Retinal pigment epithelial cell (primary cell): ENCODE results near the gene SWT1.

Experiments
- DNase-seq: peaks from one replicate; pipeline ENCODE4 v3.0.0-alpha.2; 2010; ENCODE audit warnings: low read depth
- H3K4me3 ChIP-seq: 2 replicates; pipeline ENCODE4 v1.5.1; 2011; ENCODE audit warnings: mild to moderate bottlenecking, low read length, control low read depth, moderate library complexity
- CTCF ChIP-seq: conservative IDR thresholded peaks from 2 replicates; pipeline ENCODE4 v1.5.1; 2011; ENCODE audit warnings: low read depth, low read length, control low read depth, inconsistent platforms

The SWT1 gene

GRCh38 chr1:185156854-185157598 lies at the start of gene SWT1, which contains the start of gene TRMT1L:
Gene SWT1 (plus strand): TSS chr1:185157167. CDS start chr1:185160842, 3,675 bp downstream.
Gene TRMT1L (minus strand): TSS chr1:185156953. CDS start chr1:185156712, 241 bp downstream.
- TF ChIP-seq CTCF = no peak
- DNase-seq = peak; percentile 98

GRCh38 chr1:185108321-185108720 lies 48.6 kb upstream of the SWT1 start:
- H3K4me3 ChIP-seq = no peak overlapping the region
- DNase-seq = peak; percentile 1
- TF ChIP-seq CTCF = no peak

More at GRCh38 chr1:185156854-185157598, at the start of gene SWT1, which contains the start of gene TRMT1L:
- H3K4me3 ChIP-seq = peak within 1 kb of the TSS; percentile 93

- no peak overlapping the region for H3K4me3 ChIP-seq
- TF ChIP-seq CTCF = no peak
- DNase-seq = no peak
These were observed 46.8 kb upstream of the SWT1 start for GRCh38 chr1:185110145-185110544.

GRCh38 chr1:185111873-185112272 lies 45.1 kb upstream of the SWT1 start:
- no peak overlapping the region for H3K4me3 ChIP-seq
- no peak for DNase-seq
- no peak for TF ChIP-seq CTCF

- TF ChIP-seq CTCF = no peak
- H3K4me3 ChIP-seq = no peak overlapping the region
- no peak for DNase-seq
These were observed 44.6 kb upstream of the SWT1 start for GRCh38 chr1:185112356-185112755.

- TF ChIP-seq CTCF = no peak
- no peak for DNase-seq
- no peak overlapping the region for H3K4me3 ChIP-seq
These were observed 27.3 kb upstream of the SWT1 start for GRCh38 chr1:185129708-185130107.

- H3K4me3 ChIP-seq = no peak overlapping the region
- no peak for TF ChIP-seq CTCF
- no peak for DNase-seq
These were observed 24.4 kb upstream of the SWT1 start for GRCh38 chr1:185132534-185132933.
